ENCODE data around the gene AKNA. TPM values are rescaled to one million over a fixed set of nuclear protein-coding genes. Genes with fewer than 3 reads are reported as not detected.

AKNA gene
- total and polyA plus RNA-seq, 7 donors = 9.9 to 81.6 (median 16.9) TPM

DNA sequence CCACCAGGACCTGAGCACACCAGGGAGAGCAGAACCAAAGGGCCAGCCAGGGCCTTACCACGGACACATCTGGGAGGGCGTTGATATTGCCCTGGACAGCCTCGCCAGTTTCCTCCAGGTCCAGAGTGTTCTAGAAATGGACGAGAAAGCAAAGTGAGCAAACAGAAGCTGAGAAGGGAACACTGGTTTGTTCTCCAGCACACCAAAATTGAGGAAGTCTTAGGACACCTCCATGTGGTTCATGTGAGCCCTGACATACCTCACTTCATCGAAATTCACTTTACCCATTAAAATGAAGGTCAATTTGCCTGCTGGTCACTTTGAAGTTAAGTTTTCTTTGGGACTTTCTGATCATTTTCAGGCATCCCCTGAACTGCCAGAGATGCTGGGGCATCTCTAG is 20.1 kb upstream of the AKNA start:
- no peaks in the 10 kb centered on the region for H3K9me3 ChIP-seq
- H3K27me3 ChIP-seq = no peaks in the 10 kb centered on the region
- H3K27ac ChIP-seq = no peak overlapping the region
- no peak overlapping the region for H3K4me3 ChIP-seq
- TF ChIP-seq POLR2A (IDR thresholded peaks at IDR 0.05) (no peak), POLR2AphosphoS5 (IDR thresholded peaks at IDR 0.05) (no peak), EP300 (IDR thresholded peaks at IDR 0.05) (no peak)
- TF ChIP-seq, protein P1, sequence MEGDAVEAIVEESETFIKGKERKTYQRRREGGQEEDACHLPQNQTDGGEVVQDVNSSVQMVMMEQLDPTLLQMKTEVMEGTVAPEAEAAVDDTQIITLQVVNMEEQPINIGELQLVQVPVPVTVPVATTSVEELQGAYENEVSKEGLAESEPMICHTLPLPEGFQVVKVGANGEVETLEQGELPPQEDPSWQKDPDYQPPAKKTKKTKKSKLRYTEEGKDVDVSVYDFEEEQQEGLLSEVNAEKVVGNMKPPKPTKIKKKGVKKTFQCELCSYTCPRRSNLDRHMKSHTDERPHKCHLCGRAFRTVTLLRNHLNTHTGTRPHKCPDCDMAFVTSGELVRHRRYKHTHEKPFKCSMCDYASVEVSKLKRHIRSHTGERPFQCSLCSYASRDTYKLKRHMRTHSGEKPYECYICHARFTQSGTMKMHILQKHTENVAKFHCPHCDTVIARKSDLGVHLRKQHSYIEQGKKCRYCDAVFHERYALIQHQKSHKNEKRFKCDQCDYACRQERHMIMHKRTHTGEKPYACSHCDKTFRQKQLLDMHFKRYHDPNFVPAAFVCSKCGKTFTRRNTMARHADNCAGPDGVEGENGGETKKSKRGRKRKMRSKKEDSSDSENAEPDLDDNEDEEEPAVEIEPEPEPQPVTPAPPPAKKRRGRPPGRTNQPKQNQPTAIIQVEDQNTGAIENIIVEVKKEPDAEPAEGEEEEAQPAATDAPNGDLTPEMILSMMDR (IDR thresholded peaks at IDR 0.05) = no peak
- H3K36me3 ChIP-seq = peaks cover 0 to 22% (median 7%) of the 10 kb centered on the region in 4 donors
- intact Hi-C loops (cut with DNase I) = loop anchor here (5.0 kb wide), 1 partner anchor 604 kb away; no protein-coding TSS in a partner anchor
- 91% methylated on average over 5 of the region's 5 CpGs for WGBS, 2 donors
- peaks cover 0 to 5% (median 0%) of the 10 kb centered on the region in 4 donors for H3K4me1 ChIP-seq
- no peak for DNase-seq

DNA sequence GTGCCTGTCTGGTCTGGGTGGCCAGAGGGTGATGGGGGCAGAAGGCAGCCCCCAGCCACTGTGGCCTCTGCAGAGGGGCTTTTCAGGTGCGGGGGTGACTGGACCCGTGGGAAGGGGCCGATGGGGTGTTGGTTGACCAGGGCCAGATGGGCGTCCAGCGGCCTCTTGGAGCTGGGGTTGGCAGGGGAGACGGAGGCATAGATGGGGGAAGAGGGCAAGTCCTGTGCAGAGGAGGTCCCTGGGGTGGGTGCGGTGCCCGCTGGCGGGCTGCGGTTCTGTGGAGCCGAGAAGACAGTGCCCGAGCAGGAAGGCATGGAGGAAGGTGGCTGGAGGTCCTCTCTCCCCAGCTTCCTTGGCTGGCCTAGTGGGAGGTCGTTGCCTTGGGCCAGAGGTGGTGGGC is 18.7 kb upstream of the AKNA start:
- Histone ChIP-seq H3K36me3 (peaks cover 0 to 30% (median 8%) of the 10 kb centered on the region in 4 donors), H3K4me1 (peaks cover 0 to 5% (median 0%) of the 10 kb centered on the region in 4 donors), H3K27ac (no peak overlapping the region), H3K9me3 (no peaks in the 10 kb centered on the region), H3K27me3 (no peaks in the 10 kb centered on the region), H3K4me3 (no peak overlapping the region)
- TF ChIP-seq EP300 (IDR thresholded peaks at IDR 0.05) = no peak
- TF ChIP-seq, protein P1 (IDR thresholded peaks at IDR 0.05) = no peak
- TF ChIP-seq POLR2A (IDR thresholded peaks at IDR 0.05) = no peak
- TF ChIP-seq POLR2AphosphoS5 (IDR thresholded peaks at IDR 0.05) = no peak
- WGBS, 2 donors = 91 to 93% methylated on average over 13 of the region's 13 CpGs
- DNase-seq = no peak
- intact Hi-C loops (cut with DNase I) = loop anchor here (5.0 kb wide), 1 partner anchor 606 kb away; no protein-coding TSS in a partner anchor

GRCh38 chr9:114405294-114406034 is 17.7 kb upstream of the AKNA start:
- WGBS, 2 donors = 20 to 33% methylated on average over 15 of the region's 15 CpGs
- no peak overlapping the region for H3K4me3 ChIP-seq
- H3K27ac ChIP-seq = no peak overlapping the region
- intact Hi-C loops (cut with DNase I) = loop anchor here (1.0 to 5.0 kb wide), 2 partner anchors 248 to 607 kb away; no protein-coding TSS in a partner anchor
- no peak for TF ChIP-seq POLR2AphosphoS5 (IDR thresholded peaks at IDR 0.05)
- TF ChIP-seq, protein P1 (IDR thresholded peaks at IDR 0.05) = peak; percentile 56 to 78 (median 72)
- peaks cover 0 to 30% (median 8%) of the 10 kb centered on the region in 4 donors for H3K36me3 ChIP-seq
- no peaks in the 10 kb centered on the region for H3K27me3 ChIP-seq
- peak; percentile 87 for DNase-seq
- no peaks in the 10 kb centered on the region for H3K9me3 ChIP-seq
- peaks cover 0 to 5% (median 0%) of the 10 kb centered on the region in 4 donors for H3K4me1 ChIP-seq

GRCh38 chr9:114404531-114404930 is 16.7 kb upstream of the AKNA start:
- no peaks in the 10 kb centered on the region for H3K9me3 ChIP-seq
- no peak for DNase-seq
- H3K27me3 ChIP-seq = no peaks in the 10 kb centered on the region
- TF ChIP-seq POLR2AphosphoS5 (IDR thresholded peaks at IDR 0.05) (no peak), POLR2A (IDR thresholded peaks at IDR 0.05) (no peak), EP300 (IDR thresholded peaks at IDR 0.05) (no peak)
- TF ChIP-seq, protein P1 (IDR thresholded peaks at IDR 0.05) = no peak
- intact Hi-C loops (cut with DNase I) = loop anchor here (5.0 kb wide), 1 partner anchor 1113 kb away; no protein-coding TSS in a partner anchor
- WGBS, 2 donors = 89 to 96% methylated on average over 2 of the region's 2 CpGs
- H3K27ac ChIP-seq = no peak overlapping the region
- H3K4me3 ChIP-seq = no peak overlapping the region
- peaks cover 0 to 30% (median 8%) of the 10 kb centered on the region in 4 donors for H3K36me3 ChIP-seq
- H3K4me1 ChIP-seq = peaks cover 0 to 5% (median 0%) of the 10 kb centered on the region in 4 donors

All from sigmoid colon (tissue), 7 donors.